ENCODE measurements around the gene GRPEL1. TPM values are rescaled to one million over a fixed set of nuclear protein-coding genes. Genes with fewer than 3 reads are reported as not detected.
A peak's percentile ranks its signal among the peaks of the same experiment; 100 is the strongest.

Gene GRPEL1
- polyA plus RNA-seq, 2 of the 4 experiments (the other 2 are of a cell fraction) = 45.5 to 72.0 TPM

GRCh38 chr4:7059662-7060061 is 8.2 kb downstream of the GRPEL1 start:
- DNase-seq (ENCODE audit: low read depth in 1 of 2, low spot score in 1 of 2) (no peak), ATAC-seq (no peak), FAIRE-seq (no peak)
- no peaks in the 10 kb centered on the region for H3K9me3 ChIP-seq
- 91% methylated on average over 10 of the region's 11 CpGs for WGBS (ENCODE audit: missing lambda C conversion rate)
- H3K4me2 ChIP-seq = no peak overlapping the region
- POLR2A ChIA-PET = interaction anchor here (1.3 kb wide), 1 partner anchor 8 kb away, joined by 7 read pairs; the partner anchor contains the start of gene GRPEL1
- CTCF ChIA-PET = interaction anchor here (0.5 kb wide), 1 partner anchor 348 kb away, joined by 3 read pairs; no protein-coding TSS in a partner anchor
- TF ChIP-seq RNF2 (IDR thresholded peaks at IDR 0.05; ENCODE audit: borderline replicate concordance, low read depth) (no peak), PBX3 (IDR thresholded peaks at IDR 0.05) (no peak), HOXA7 (CRISPR knock-in tag; IDR thresholded peaks at IDR 0.05) (no peak), GATA3 (IDR thresholded peaks at IDR 0.05; ENCODE audit: borderline replicate concordance) (no peak), HDAC2 (IDR thresholded peaks at IDR 0.05) (no peak), MAFK (IDR thresholded peaks at IDR 0.05; ENCODE audit: partially characterized antibody) (no peak)
- H3K27ac ChIP-seq = no peak overlapping the region
- no peak overlapping the region for H3K4me3 ChIP-seq
- no peaks in the 10 kb centered on the region for H3K4me1 ChIP-seq

- Histone ChIP-seq H3K4me1 (no peaks in the 10 kb centered on the region), H3K9me3 (no peaks in the 10 kb centered on the region), H3K4me2 (no peak overlapping the region), H3K4me3 (no peak overlapping the region), H3K27ac (no peak overlapping the region)
- TF ChIP-seq ZNF302 (CRISPR knock-in tag; IDR thresholded peaks at IDR 0.05) (no peak), BHLHE40 (IDR thresholded peaks at IDR 0.05; ENCODE audit: low read depth, low read length) (no peak), HOXB13 (CRISPR knock-in tag; IDR thresholded peaks at IDR 0.05; ENCODE audit: low read depth) (no peak), HOXB5 (CRISPR knock-in tag; IDR thresholded peaks at IDR 0.05) (no peak), MAZ (IDR thresholded peaks at IDR 0.05; ENCODE audit: borderline replicate concordance, low read depth, low read length) (no peak)
- CTCF ChIA-PET = no interaction called here
- no peak for ATAC-seq
- 94% methylated on average over 3 of the region's 3 CpGs for WGBS (ENCODE audit: missing lambda C conversion rate)
- POLR2A ChIA-PET = interaction anchor here (1.3 kb wide), 1 partner anchor 9 kb away, joined by 7 read pairs; the partner anchor contains the start of gene GRPEL1
- FAIRE-seq = no peak
- no peak for DNase-seq (ENCODE audit: low read depth in 1 of 2, low spot score in 1 of 2)
Measured at GRCh38 chr4:7058792-7059191, 9.1 kb downstream of the GRPEL1 start.

GRCh38 chr4:7055990-7056325 is 11.9 kb downstream of the GRPEL1 start:
- no peak for DNase-seq (ENCODE audit: low read depth in 1 of 2, low spot score in 1 of 2)
- no peak overlapping the region for H3K4me2 ChIP-seq
- no peak for FAIRE-seq
- no peak overlapping the region for H3K4me3 ChIP-seq
- TF ChIP-seq ATOH8 (CRISPR knock-in tag; IDR thresholded peaks at IDR 0.05; ENCODE audit: low read depth) (no peak), FOSB (CRISPR knock-in tag; IDR thresholded peaks at IDR 0.05) (no peak), POLR2A (IDR thresholded peaks at IDR 0.05; ENCODE audit: low read length) (no peak), KDM1A (IDR thresholded peaks at IDR 0.05; ENCODE audit: low read depth) (no peak), POLR2AphosphoS2 (conservative IDR thresholded peaks at IDR 0.05; ENCODE audit: low read length) (no peak), PHF8 (IDR thresholded peaks at IDR 0.05; ENCODE audit: borderline replicate concordance, low read depth) (no peak)
- WGBS (ENCODE audit: missing lambda C conversion rate) = 98% methylated on average over 5 of the region's 10 CpGs
- no peak overlapping the region for H3K27ac ChIP-seq
- H3K4me1 ChIP-seq = no peaks in the 10 kb centered on the region
- no peaks in the 10 kb centered on the region for H3K9me3 ChIP-seq
- peak in 1 of 2 experiments; percentile 25; a peak in 1 of 6 replicates for ATAC-seq
- CTCF ChIA-PET = interaction anchor here (0.7 to 5.1 kb wide), 5 partner anchors 12 to 149 kb away, joined by 3 to 37 read pairs (median 9); partner anchors contain the start of genes GRPEL1 and TADA2B
- POLR2A ChIA-PET = interaction anchor here (1.5 kb wide), 1 partner anchor 12 kb away, joined by 6 read pairs; the partner anchor contains the start of gene GRPEL1

GRCh38 chr4:7055111-7055989 is 12.5 kb downstream of the GRPEL1 start:
- 92% methylated on average over 26 of the region's 31 CpGs for WGBS (ENCODE audit: missing lambda C conversion rate)
- no peak overlapping the region for H3K4me3 ChIP-seq
- DNase-seq (ENCODE audit: low read depth in 1 of 2, low spot score in 1 of 2) (no peak), ATAC-seq (no peak), FAIRE-seq (no peak)
- CTCF ChIA-PET = interaction anchor here (0.6 to 5.1 kb wide), 8 partner anchors 8 to 149 kb away, joined by 3 to 37 read pairs (median 4); partner anchors contain the start of genes GRPEL1 and TADA2B
- no peak overlapping the region for H3K27ac ChIP-seq
- H3K4me1 ChIP-seq = no peaks in the 10 kb centered on the region
- H3K9me3 ChIP-seq = no peaks in the 10 kb centered on the region
- TF ChIP-seq MAFK (IDR thresholded peaks at IDR 0.05; ENCODE audit: partially characterized antibody) (no peak), JUN (IDR thresholded peaks at IDR 0.05) (no peak)
- H3K4me2 ChIP-seq = no peak overlapping the region
- POLR2A ChIA-PET = no interaction called here

Data from A549 (cell line).